ENCODE data around the gene STK35. TPM values are rescaled to one million over a fixed set of nuclear protein-coding genes. Genes with fewer than 3 reads are reported as not detected.

STK35 gene
- total RNA-seq, 1 donor: 20.3 TPM

GRCh38 chr20:2133318-2134183, 31.9 kb downstream of the STK35 start:
- no peak overlapping the region for H3K4me3 ChIP-seq (ENCODE audit: low read depth, low read length)
- peak; percentile 71 for DNase-seq (ENCODE audit: low read depth)
- no peak for TF ChIP-seq CTCF (IDR thresholded peaks at IDR 0.05; ENCODE audit: insufficient read depth, low read depth, low read length)

GRCh38 chr20:2135013-2135412, 33.4 kb downstream of the STK35 start:
- TF ChIP-seq CTCF (IDR thresholded peaks at IDR 0.05; ENCODE audit: insufficient read depth, low read depth, low read length): no peak
- no peak overlapping the region for H3K4me3 ChIP-seq (ENCODE audit: low read depth, low read length)
- no peak for DNase-seq (ENCODE audit: low read depth)

- H3K4me3 ChIP-seq (ENCODE audit: low read depth, low read length): no peak overlapping the region
- no peak for TF ChIP-seq CTCF (IDR thresholded peaks at IDR 0.05; ENCODE audit: insufficient read depth, low read depth, low read length)
- DNase-seq (ENCODE audit: low read depth): no peak
Measured at GRCh38 chr20:2136275-2136674, 34.6 kb downstream of the STK35 start.

- TF ChIP-seq CTCF (IDR thresholded peaks at IDR 0.05; ENCODE audit: insufficient read depth, low read depth, low read length): no peak
- DNase-seq (ENCODE audit: low read depth): peak; percentile 78
- no peak overlapping the region for H3K4me3 ChIP-seq (ENCODE audit: low read depth, low read length)
Measured at GRCh38 chr20:2137552-2138201, 36.0 kb downstream of the STK35 start.

GRCh38 chr20:2138396-2138795, 36.8 kb downstream of the STK35 start:
- TF ChIP-seq CTCF (IDR thresholded peaks at IDR 0.05; ENCODE audit: insufficient read depth, low read depth, low read length): no peak

GRCh38 chr20:2139250-2139649, 37.6 kb downstream of the STK35 start:
- TF ChIP-seq CTCF (IDR thresholded peaks at IDR 0.05; ENCODE audit: insufficient read depth, low read depth, low read length): no peak
- DNase-seq (ENCODE audit: low read depth): no peak
- H3K4me3 ChIP-seq (ENCODE audit: low read depth, low read length): no peak overlapping the region

More at GRCh38 chr20:2138396-2138795, 36.8 kb downstream of the STK35 start:
- no peak for DNase-seq (ENCODE audit: low read depth)
- no peak overlapping the region for H3K4me3 ChIP-seq (ENCODE audit: low read depth, low read length)

Measured in fibroblast of villous mesenchyme (primary cell).